ENCODE measurements around the gene SMTN. TPM values are rescaled to one million over a fixed set of nuclear protein-coding genes. Genes with fewer than 3 reads are reported as not detected.

The SMTN gene
- polyA plus RNA-seq, 1 of the 3 experiments (the other 2 are of a cell fraction), result 30.4 TPM

DNA sequence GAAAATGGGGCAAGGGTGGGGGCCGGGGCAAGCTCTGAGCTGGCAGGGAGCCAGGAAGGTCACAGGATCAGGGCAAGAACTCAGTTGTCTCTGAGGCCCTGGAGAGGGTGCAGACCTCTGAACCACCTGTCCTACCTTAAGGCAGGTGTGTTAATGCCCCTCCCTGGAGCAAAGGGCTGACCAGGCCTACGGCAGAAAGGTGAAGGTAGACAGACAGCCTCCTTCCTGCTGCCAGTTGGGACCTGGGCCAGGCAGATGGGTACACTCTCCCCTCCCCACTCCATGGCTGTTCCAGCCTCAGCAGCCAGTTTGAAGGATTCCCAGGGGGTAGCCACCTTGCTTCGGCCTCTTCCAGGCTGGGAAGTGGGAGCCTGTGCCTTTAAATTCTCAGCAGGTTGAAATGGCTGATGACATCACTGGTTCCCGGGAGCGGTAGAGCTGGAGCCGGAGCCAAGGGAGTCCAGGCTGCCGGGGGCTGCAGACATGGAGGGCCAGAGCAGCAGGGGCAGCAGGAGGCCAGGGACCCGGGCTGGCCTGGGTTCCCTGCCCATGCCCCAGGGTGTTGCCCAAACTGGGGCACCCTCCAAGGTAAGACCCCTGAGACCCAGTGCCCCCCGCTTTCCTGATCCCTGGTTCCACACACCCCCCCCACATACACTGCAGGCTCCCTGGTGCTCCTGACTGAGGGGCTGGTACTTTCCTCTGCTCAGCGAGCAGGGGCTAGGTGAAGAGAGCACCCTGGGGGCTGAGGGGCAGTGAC, 41.6 kb downstream of the SMTN start, which contains the start of gene INPP5J (continued):
- TF ChIP-seq, protein P1, sequence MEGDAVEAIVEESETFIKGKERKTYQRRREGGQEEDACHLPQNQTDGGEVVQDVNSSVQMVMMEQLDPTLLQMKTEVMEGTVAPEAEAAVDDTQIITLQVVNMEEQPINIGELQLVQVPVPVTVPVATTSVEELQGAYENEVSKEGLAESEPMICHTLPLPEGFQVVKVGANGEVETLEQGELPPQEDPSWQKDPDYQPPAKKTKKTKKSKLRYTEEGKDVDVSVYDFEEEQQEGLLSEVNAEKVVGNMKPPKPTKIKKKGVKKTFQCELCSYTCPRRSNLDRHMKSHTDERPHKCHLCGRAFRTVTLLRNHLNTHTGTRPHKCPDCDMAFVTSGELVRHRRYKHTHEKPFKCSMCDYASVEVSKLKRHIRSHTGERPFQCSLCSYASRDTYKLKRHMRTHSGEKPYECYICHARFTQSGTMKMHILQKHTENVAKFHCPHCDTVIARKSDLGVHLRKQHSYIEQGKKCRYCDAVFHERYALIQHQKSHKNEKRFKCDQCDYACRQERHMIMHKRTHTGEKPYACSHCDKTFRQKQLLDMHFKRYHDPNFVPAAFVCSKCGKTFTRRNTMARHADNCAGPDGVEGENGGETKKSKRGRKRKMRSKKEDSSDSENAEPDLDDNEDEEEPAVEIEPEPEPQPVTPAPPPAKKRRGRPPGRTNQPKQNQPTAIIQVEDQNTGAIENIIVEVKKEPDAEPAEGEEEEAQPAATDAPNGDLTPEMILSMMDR (IDR thresholded peaks at IDR 0.05), result no peak
- TF ChIP-seq, protein P2, sequence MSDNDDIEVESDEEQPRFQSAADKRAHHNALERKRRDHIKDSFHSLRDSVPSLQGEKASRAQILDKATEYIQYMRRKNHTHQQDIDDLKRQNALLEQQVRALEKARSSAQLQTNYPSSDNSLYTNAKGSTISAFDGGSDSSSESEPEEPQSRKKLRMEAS (IDR thresholded peaks at IDR 0.05; ENCODE audit: low read depth), result peak; percentile 28; the same call in 1 of the 2 replicates
- TF ChIP-seq RAD21 (IDR thresholded peaks at IDR 0.05; ENCODE audit: low read length), result no peak
- TF ChIP-seq SMC3 (IDR thresholded peaks at IDR 0.05; ENCODE audit: low read depth, low read length), result no peak

DNA sequence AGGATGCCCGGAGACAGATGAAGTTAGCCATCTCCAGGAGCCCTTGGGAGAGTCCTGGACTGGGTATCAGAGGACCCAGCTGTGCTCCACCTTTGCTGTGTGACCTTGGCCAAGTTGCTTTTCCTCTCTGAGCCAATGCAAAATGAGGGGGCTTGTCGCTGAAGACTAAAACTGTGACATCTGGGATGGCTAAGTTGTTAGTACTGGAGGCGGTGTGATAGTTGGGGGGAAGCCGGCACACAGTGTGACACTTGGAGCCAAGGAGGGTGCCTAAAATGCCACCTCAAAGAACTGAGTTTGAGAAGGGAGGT, 42.1 kb downstream of the SMTN start:
- peak overlapping the region; percentile 88 for H3K4me2 ChIP-seq
- CTCF ChIA-PET, result interaction anchor here (1.4 to 8.2 kb wide), 2 partner anchors 14 to 35 kb away, joined by 3 to 52 read pairs; partner anchors contain the start of gene SELENOM
- 76% methylated on average over 3 of the region's 4 CpGs for WGBS (ENCODE audit: low lambda C conversion rate)
- no peaks in the 10 kb centered on the region for H3F3A ChIP-seq (replicated peaks; ENCODE audit: insufficient read depth)
- peak overlapping the region in 1 of 2 experiments; percentile 72; a peak in 1 of 4 replicates for H3K27ac ChIP-seq (ENCODE audit: low read depth in 2 of 2, low read length in 1 of 2)
- H3K79me2 ChIP-seq (ENCODE audit: insufficient read depth), result no peaks in the 10 kb centered on the region
- no peaks in the 10 kb centered on the region for H3K9me2 ChIP-seq
- DNase-seq, result no peak
- no peaks in the 10 kb centered on the region for H4K20me1 ChIP-seq (ENCODE audit: insufficient read depth)
- peak overlapping the region; percentile 72 to 79 for H3K4me3 ChIP-seq (ENCODE audit: low read depth in 2 of 2, low read length in 1 of 2)
- H3K36me3 ChIP-seq (replicated peaks in 1 of 2; ENCODE audit: control insufficient read depth in 1 of 2, insufficient read depth in 2 of 2, low read length in 1 of 2), result no peaks in the 10 kb centered on the region
- H3K27me3 ChIP-seq (ENCODE audit: insufficient read depth), result no peaks in the 10 kb centered on the region
- TF ChIP-seq GABPA (IDR thresholded peaks at IDR 0.05; ENCODE audit: low read depth) (no peak), RAD21 (IDR thresholded peaks at IDR 0.05; ENCODE audit: low read length) (no peak), POLR2AphosphoS5 (IDR thresholded peaks at IDR 0.05; ENCODE audit: low read depth, low read length) (no peak), RFX5 (IDR thresholded peaks at IDR 0.05; ENCODE audit: low read length) (no peak)
- TF ChIP-seq, protein P3, sequence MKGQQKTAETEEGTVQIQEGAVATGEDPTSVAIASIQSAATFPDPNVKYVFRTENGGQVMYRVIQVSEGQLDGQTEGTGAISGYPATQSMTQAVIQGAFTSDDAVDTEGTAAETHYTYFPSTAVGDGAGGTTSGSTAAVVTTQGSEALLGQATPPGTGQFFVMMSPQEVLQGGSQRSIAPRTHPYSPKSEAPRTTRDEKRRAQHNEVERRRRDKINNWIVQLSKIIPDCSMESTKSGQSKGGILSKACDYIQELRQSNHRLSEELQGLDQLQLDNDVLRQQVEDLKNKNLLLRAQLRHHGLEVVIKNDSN (IDR thresholded peaks at IDR 0.05; ENCODE audit: borderline replicate concordance, low read depth), result no peak
- TF ChIP-seq, protein P4, sequence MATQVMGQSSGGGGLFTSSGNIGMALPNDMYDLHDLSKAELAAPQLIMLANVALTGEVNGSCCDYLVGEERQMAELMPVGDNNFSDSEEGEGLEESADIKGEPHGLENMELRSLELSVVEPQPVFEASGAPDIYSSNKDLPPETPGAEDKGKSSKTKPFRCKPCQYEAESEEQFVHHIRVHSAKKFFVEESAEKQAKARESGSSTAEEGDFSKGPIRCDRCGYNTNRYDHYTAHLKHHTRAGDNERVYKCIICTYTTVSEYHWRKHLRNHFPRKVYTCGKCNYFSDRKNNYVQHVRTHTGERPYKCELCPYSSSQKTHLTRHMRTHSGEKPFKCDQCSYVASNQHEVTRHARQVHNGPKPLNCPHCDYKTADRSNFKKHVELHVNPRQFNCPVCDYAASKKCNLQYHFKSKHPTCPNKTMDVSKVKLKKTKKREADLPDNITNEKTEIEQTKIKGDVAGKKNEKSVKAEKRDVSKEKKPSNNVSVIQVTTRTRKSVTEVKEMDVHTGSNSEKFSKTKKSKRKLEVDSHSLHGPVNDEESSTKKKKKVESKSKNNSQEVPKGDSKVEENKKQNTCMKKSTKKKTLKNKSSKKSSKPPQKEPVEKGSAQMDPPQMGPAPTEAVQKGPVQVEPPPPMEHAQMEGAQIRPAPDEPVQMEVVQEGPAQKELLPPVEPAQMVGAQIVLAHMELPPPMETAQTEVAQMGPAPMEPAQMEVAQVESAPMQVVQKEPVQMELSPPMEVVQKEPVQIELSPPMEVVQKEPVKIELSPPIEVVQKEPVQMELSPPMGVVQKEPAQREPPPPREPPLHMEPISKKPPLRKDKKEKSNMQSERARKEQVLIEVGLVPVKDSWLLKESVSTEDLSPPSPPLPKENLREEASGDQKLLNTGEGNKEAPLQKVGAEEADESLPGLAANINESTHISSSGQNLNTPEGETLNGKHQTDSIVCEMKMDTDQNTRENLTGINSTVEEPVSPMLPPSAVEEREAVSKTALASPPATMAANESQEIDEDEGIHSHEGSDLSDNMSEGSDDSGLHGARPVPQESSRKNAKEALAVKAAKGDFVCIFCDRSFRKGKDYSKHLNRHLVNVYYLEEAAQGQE (IDR thresholded peaks at IDR 0.05; ENCODE audit: low read depth, low read length), result no peak
- H3K9ac ChIP-seq, result peak overlapping the region; percentile 58
- POLR2A ChIA-PET, result interaction anchor here (1.0 to 1.8 kb wide), 2 partner anchors 16 to 38 kb away, joined by 3 to 6 read pairs; partner anchors contain the start of gene SELENOM
- peak overlapping the region; percentile 75; the same call in 1 of the 2 replicates for H2AFZ ChIP-seq (ENCODE audit: low read depth)
- peaks cover 0 to 43% of the 10 kb centered on the region in 2 experiments; a peak in 1 of 4 replicates for H3K4me1 ChIP-seq (ENCODE audit: control insufficient read depth in 1 of 2, insufficient read depth in 2 of 2, low read depth in 1 of 2, low read length in 1 of 2)
- no peaks in the 10 kb centered on the region for H3K9me3 ChIP-seq

All from SK-N-SH (cell line).